HG03060 (cell line): ENCODE results near the gene RAP1GAP.

Experiments used
- ATAC-seq: cut with Tn5 transposase; IDR thresholded peaks from one replicate; pipeline ENCODE4 v1.9.1; 2021; ENCODE audit warnings: low read depth, moderate number of reproducible peaks; ENCODE audit not compliant: unreplicated experiment

Gene RAP1GAP

DNA sequence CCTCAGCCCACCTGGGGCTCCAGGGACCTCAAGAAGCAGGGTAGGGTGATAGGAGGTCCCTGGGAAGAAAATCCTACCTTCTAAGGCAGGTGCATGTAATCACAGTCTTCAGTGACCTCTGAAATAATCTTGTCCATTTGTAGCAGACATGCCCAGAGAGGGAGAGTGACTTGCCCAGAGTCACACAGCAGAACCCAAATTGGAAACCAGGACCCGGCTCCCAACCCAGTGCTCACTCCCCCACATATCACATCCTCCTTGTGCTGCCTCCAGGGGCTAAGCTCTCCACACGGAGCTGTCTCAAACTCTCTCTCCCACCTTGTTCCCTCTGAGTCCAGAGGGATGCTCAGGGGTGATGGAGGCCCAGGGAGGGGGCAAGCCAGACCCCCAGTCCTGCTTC lies 72.5 kb downstream of the RAP1GAP start:
- ATAC-seq, result no peak

DNA sequence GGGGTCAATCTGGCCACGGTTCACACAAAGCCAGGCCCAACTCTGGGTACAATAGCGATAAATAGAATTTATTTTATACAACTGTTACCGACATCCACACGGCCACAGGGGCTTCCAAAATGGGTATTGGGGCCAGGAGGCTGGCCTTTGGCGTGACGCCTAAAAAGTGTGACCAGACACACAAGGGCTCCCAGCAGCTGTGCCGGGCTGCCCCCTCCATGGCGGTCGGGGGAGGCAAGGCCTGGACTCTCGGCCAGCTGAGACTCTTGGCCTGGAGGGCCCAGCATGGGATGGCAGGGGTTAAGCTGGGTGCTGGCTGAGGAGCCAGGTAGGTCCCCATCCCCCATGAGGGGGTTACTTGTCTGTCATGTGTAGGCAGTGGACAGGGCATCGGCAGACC lies 73.0 kb downstream of the RAP1GAP start:
- ATAC-seq, result no peak

GRCh38 chr1:21594935-21595897 lies 73.9 kb downstream of the RAP1GAP start:
- ATAC-seq, result no peak

- ATAC-seq, result no peak
Observed at GRCh38 chr1:21594501-21594900, 74.7 kb downstream of the RAP1GAP start.

GRCh38 chr1:21593231-21593630 lies 75.9 kb downstream of the RAP1GAP start:
- no peak for ATAC-seq

- ATAC-seq, result no peak
Observed at GRCh38 chr1:21592086-21592865, 76.9 kb downstream of the RAP1GAP start.

GRCh38 chr1:21590934-21591333 lies 78.2 kb downstream of the RAP1GAP start:
- no peak for ATAC-seq

GRCh38 chr1:21590126-21590880 lies 78.9 kb downstream of the RAP1GAP start:
- ATAC-seq, result no peak

- ATAC-seq, result no peak
Observed at GRCh38 chr1:21589618-21590017, 79.5 kb downstream of the RAP1GAP start.

DNA sequence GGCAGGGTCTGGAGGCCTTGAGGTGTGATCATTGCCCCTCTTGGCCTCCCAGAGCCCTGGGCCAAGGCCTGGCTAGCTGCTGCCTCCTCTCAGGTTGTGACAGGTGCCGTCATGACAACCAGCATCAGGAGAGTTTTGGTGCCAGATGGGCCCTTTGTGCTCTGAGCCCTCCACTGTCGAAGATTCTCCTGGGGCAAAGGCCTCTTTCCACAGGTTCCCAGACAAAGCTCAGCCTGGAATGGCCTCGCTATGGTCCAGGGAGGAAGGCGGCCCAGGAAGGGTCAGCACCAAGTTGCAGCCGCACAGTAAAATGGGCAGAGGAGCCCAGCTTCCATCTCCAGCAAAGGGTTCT lies 81.6 kb downstream of the RAP1GAP start:
- ATAC-seq, result no peak

DNA sequence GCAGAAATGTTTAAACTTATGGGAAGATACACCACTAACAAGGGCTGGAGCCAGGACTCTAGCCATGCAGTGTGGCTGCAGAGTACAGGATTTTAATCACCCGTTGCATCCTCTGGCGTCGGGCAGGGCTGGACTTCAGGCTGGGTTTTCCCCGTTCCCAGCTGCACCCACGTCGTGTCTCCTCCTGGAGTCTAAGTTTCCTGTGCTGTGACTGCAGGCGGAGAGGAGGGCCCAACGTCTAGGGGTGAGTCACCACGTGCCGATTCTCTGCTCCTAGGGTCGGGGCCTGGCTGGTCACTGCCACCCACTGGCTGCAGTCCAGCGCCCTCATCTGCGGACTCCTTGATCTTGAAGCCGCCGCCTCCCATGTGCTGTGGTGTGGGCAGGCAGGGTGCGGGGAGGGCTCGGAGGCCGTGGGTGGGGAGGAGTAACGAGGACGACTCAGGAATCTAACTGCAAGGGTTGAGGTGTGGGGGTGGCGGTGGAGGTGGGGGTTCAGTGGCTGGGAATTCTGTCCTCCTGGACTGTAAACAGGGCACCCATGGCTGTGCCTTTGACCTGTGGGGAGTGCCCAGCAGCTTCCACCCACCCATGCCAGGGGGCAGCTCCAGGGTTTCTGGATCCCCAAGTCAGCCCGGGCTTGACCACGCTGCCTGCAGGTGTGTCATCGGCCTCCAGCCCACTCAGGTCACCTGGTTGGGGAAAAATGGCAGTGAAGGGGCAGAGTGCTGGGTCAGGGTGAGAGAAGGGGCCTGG lies 82.1 kb downstream of the RAP1GAP start:
- ATAC-seq, result no peak

DNA sequence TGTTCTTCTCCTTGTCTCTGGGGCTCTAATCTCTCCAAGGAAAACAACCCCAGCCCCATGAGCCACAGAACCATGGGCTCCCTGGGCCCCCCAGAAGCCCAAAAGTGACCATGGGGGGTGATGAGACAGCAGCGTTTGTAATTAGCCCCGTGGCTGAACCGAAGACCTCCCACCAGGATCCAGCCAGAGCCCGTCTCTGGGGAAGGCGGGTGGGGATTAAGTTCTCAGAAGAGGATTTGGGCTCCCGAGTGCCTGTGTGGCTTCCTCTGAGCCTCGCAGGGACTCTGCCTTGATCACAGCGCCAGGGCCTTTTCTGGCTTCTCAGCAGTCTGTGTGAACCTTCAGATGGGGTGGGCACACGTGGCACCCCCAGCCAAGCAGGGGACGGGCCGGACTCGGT lies 82.9 kb downstream of the RAP1GAP start:
- no peak for ATAC-seq

DNA sequence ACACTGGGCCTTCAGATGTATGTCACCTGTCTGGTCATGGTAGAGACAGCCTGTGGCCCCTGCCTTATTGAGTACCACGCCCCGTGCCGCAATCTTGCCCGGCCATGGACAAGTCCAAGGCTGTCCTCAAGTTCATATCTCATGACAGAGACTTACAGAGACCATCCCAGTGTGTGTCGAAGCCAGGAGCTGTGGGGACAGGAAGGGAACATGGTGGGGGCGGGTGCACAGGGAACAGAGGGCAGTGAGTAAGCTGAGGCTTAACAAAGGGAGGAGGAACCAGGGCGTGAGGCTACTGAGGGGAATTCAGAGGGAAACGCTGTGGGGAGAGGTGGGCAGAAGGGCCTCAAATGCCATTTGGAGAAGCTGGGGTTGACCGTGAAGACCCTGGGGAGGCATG lies 84.1 kb downstream of the RAP1GAP start:
- no peak for ATAC-seq

- ATAC-seq, result no peak
Observed at GRCh38 chr1:21584096-21584495, 85.1 kb downstream of the RAP1GAP start.

GRCh38 chr1:21579791-21580190 lies 89.4 kb downstream of the RAP1GAP start:
- ATAC-seq, result no peak

- no peak for ATAC-seq
Observed at GRCh38 chr1:21577933-21578332, 91.2 kb downstream of the RAP1GAP start.

DNA sequence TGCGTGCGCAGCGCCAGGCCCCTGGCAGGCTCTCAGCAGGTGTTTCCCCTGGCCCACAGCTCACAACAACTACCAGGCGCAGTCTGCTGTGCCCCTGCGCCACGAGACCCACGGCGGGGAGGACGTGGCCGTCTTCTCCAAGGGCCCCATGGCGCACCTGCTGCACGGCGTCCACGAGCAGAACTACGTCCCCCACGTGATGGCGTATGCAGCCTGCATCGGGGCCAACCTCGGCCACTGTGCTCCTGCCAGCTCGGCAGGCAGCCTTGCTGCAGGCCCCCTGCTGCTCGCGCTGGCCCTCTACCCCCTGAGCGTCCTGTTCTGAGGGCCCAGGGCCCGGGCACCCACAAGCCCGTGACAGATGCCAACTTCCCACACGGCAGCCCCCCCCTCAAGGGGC lies 91.8 kb downstream of the RAP1GAP start:
- ATAC-seq, result no peak

- no peak for ATAC-seq
Observed at GRCh38 chr1:21576798-21577187, 92.4 kb downstream of the RAP1GAP start.

DNA sequence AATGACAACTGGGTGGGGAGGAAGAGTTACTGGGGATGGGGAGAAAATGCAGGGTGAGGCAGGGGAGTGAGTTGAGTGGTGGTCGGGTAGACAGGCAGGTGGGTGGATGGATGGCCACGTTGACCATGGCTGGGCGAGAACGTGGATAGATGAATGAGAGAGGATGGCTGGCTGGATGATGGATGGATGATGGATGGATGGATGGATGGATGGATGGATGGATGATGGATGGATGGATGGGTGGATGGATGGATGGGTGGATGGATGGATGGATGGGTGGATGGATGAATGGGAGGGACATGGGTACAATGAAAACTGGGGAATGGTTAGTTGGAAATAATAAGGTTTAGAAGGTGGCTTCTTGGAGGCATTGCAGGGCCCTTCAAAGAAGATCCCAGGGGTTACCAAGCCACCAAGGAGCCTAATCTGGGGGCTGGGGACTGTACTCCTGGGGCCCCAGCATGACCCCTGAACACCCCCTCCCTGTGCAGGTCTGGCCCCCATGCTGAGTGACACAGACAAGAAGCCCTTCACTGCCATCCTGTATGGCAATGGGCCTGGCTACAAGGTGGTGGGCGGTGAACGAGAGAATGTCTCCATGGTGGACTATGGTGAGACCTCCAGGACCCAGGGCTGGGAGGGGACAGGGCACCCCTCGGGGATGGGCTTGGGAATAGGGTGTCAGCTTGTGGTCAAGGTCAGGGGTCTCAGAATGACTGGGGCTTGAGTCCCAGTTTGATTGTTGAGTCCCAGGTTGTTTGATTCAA lies 92.9 kb downstream of the RAP1GAP start:
- ATAC-seq, result no peak
